K562 (cell line): ENCODE data around the gene ACTN4. TPM values are rescaled to one million over a fixed set of nuclear protein-coding genes. Genes with fewer than 3 reads are reported as not detected.

Experiments used
- ATAC-seq: fragments of 200-7000 bp; cut with Tn5 transposase; 3 replicates; pipeline ENCODE4 v1.9.1; 2020; ENCODE audit warnings: moderate library complexity
- BruUV-seq: library from RNA; stranded (reverse); fragments of 400-500 nt; replicated peaks from 2 replicates; lab custom pipeline; 2021; lab: Mats Ljungman, UMichigan
- CTCF ChIA-PET: fragments of 300-600 bp; formaldehyde crosslinking; extraction: SDS; loops from one replicate; lab custom pipeline; 2021; ENCODE audit warnings: low intra/inter-chr PET ratio; lab: Yijun Ruan, JAX
- POLR2A ChIA-PET: fragments of 300-600, 350-650 bp; sonication (Branson Sonifier 250); formaldehyde crosslinking; extraction: SDS; loops from one replicate; lab custom pipeline; 2021; ENCODE audit warnings: antibody characterized with exemption, inconsistent platforms; lab: Yijun Ruan, JAX
- DNase-seq, 4 experiments: peaks; one replicate each; pipeline versions ENCODE4 v3.0.0 to v3.0.0-alpha.2; 2011 to 2018; ENCODE audit warnings: low spot score in 3 of 4, mixed read lengths in 3 of 4; ENCODE audit errors: extremely low read depth in 1 of 4
- FAIRE-seq: peaks from 2 replicates; lab custom pipeline; 2011; peaks lifted over from hg19 to GRCh38; lab: Jason Lieb, UNC
- H2AFZ ChIP-seq: 2 replicates; pipeline ENCODE4 v1.6.0; 2011; ENCODE audit warnings: low read depth, low read length, control low read depth, inconsistent platforms
- H3K27ac ChIP-seq: fragments of 200-600 bp; 3 replicates; pipeline ENCODE4 v1.8.0; 2011; ENCODE audit warnings: low read depth, mild to moderate bottlenecking, control low read depth, inconsistent platforms, low read length, moderate library complexity, mixed read lengths; ENCODE audit errors: extremely low read depth
- H3K27me3 ChIP-seq, 2 experiments: fragments of 300-600 bp in 1 of 2; 2 replicates in 1 of 2; 3 replicates in 1 of 2; pipeline versions ENCODE4 v1.6.0 to v1.8.0; 2011; ENCODE audit warnings: inconsistent platforms in 2 of 2, low read length in 2 of 2, mild to moderate bottlenecking in 1 of 2, mixed read lengths in 1 of 2, moderate library complexity in 1 of 2; ENCODE audit not compliant: control insufficient read depth in 2 of 2, insufficient read depth in 2 of 2
- H3K36me3 ChIP-seq: fragments of 300-600 bp; 3 replicates; pipeline ENCODE4 v1.8.0; 2011; ENCODE audit warnings: mild to moderate bottlenecking, low read length, inconsistent platforms; ENCODE audit not compliant: control insufficient read depth, insufficient read depth
- H3K4me1 ChIP-seq, 2 experiments: fragments of 200-600 bp in 1 of 2; replicated peaks in 1 of 2; 2 replicates in 1 of 2; 3 replicates in 1 of 2; pipeline versions ENCODE4 v1.5.1 to v1.8.0; 2011; ENCODE audit warnings: inconsistent platforms in 2 of 2, low read length in 2 of 2, mild to moderate bottlenecking in 1 of 2, mixed read lengths in 1 of 2, moderate library complexity in 1 of 2; ENCODE audit not compliant: control insufficient read depth in 2 of 2, insufficient read depth in 2 of 2
- H3K4me2 ChIP-seq: 2 replicates; pipeline ENCODE4 v1.6.1; 2011; ENCODE audit warnings: low read length, control low read depth, inconsistent platforms, mixed read lengths; ENCODE audit not compliant: insufficient read depth
- H3K4me3 ChIP-seq: fragments of 200-600 bp; sonication (generic), shearing (Covaris generic); 2 replicates; pipeline ENCODE4 v1.5.1; 2016; ENCODE audit warnings: control low read depth, inconsistent platforms
- H3K79me2 ChIP-seq: fragments of 200-600 bp; 3 replicates; pipeline ENCODE4 v1.8.0; 2011; ENCODE audit warnings: low read length, inconsistent platforms; ENCODE audit not compliant: control insufficient read depth, insufficient read depth
- H3K9ac ChIP-seq, 2 experiments: 2 replicates each; pipeline versions ENCODE4 v1.6.0 to v1.6.1; 2011; ENCODE audit warnings: low read depth in 2 of 2, low read length in 2 of 2, control low read depth in 1 of 2, inconsistent platforms in 1 of 2, mild to moderate bottlenecking in 1 of 2, mixed read lengths in 1 of 2; ENCODE audit not compliant: insufficient read depth in 1 of 2
- H3K9me1 ChIP-seq: one replicate; pipeline ENCODE4 v1.6.0; 2011; ENCODE audit warnings: inconsistent platforms, mild to moderate bottlenecking, low read length, moderate library complexity; ENCODE audit not compliant: control insufficient read depth, insufficient read depth
- H3K9me3 ChIP-seq: replicated peaks from 2 replicates; pipeline ENCODE4 v1.5.1; 2011; ENCODE audit warnings: low read depth, low read length, inconsistent platforms; ENCODE audit not compliant: control insufficient read depth, insufficient read depth
- H4K20me1 ChIP-seq: replicated peaks from 2 replicates; pipeline ENCODE4 v1.6.1; 2011; ENCODE audit warnings: low read length, inconsistent platforms, mixed read lengths; ENCODE audit not compliant: control insufficient read depth, insufficient read depth
- DACH1 ChIP-seq: fragments of 450-650 bp; IDR thresholded peaks from 2 replicates; pipeline ENCODE4 v1.6.1; 2018; ENCODE audit not compliant: partially characterized antibody
- DMBX1 ChIP-seq: fragments of 250-450 bp; sonication (Bioruptor Pico); IDR thresholded peaks from 2 replicates; pipeline ENCODE4 v1.8.0; 2022; ENCODE audit warnings: inconsistent platforms, mild to moderate bottlenecking, moderate library complexity, borderline replicate concordance
- ETV6 ChIP-seq, 3 experiments: fragments of 150-350 bp in 1 of 3; sonication (generic) in 1 of 3; formaldehyde crosslinking in 1 of 3; IDR thresholded peaks; 2 replicates each; pipeline versions ENCODE4 v1.6.1 to v1.8.0; 2014 to 2022; ENCODE audit warnings: borderline replicate concordance in 2 of 3, low read depth in 2 of 3, antibody characterized with exemption in 1 of 3, low read length in 1 of 3, mild to moderate bottlenecking in 1 of 3, missing genetic modification reagents in 1 of 3
- FOXJ3 ChIP-seq: sonication (generic); formaldehyde crosslinking; IDR thresholded peaks from 2 replicates; pipeline ENCODE4 v1.4.0; 2020; ENCODE audit warnings: mild to moderate bottlenecking, missing genetic modification reagents
- GABPA ChIP-seq: fragments of 200-800 bp; sonication (Bioruptor generic); conservative IDR thresholded peaks from 2 replicates; pipeline ENCODE4 v1.6.1; 2016; ENCODE audit warnings: low read depth, missing genetic modification characterization, missing compliant biosample characterization
- GATAD2A ChIP-seq: fragments of 450-650 bp; IDR thresholded peaks from 2 replicates; pipeline ENCODE4 v1.6.1; 2017
- KLF13 ChIP-seq: fragments of 450-650 bp; IDR thresholded peaks from 2 replicates; pipeline ENCODE4 v1.6.1; 2016; ENCODE audit warnings: missing genetic modification characterization, low read depth, mild to moderate bottlenecking, missing compliant biosample characterization, moderate library complexity, borderline replicate concordance
- NEUROD1 ChIP-seq: fragments of 150-350 bp; IDR thresholded peaks from 2 replicates; pipeline ENCODE4 v1.6.1; 2014; ENCODE audit warnings: borderline replicate concordance, low read length, low read depth; ENCODE audit not compliant: partially characterized antibody
- PHTF2 ChIP-seq: fragments of 250-450 bp; sonication (Bioruptor Pico); IDR thresholded peaks from 2 replicates; pipeline ENCODE4 v1.5.0; 2021; ENCODE audit warnings: mild to moderate bottlenecking
- SMARCC2 ChIP-seq: fragments of 450-650 bp; IDR thresholded peaks from 2 replicates; pipeline ENCODE4 v1.6.1; 2017; ENCODE audit warnings: antibody characterized with exemption, moderate library complexity, mild to moderate bottlenecking, low read depth
- SNIP1 ChIP-seq: fragments of 450-650 bp; IDR thresholded peaks from 2 replicates; pipeline ENCODE4 v1.7.1; 2017; ENCODE audit warnings: low read depth, mild to moderate bottlenecking
- TAF9B ChIP-seq: fragments of 450-650 bp; IDR thresholded peaks from 2 replicates; pipeline ENCODE4 v1.6.1; 2018; ENCODE audit warnings: mild to moderate bottlenecking; ENCODE audit not compliant: partially characterized antibody
- TGIF2 ChIP-seq: sonication (generic); formaldehyde crosslinking; IDR thresholded peaks from 2 replicates; pipeline ENCODE4 v1.8.1; 2022; ENCODE audit warnings: mild to moderate bottlenecking, missing genetic modification reagents, moderate library complexity
- ZBTB17 ChIP-seq: fragments of 450-650 bp; formaldehyde crosslinking; IDR thresholded peaks from 2 replicates; pipeline ENCODE4 v1.4.0; 2020; ENCODE audit warnings: mild to moderate bottlenecking
- ZC3H4 ChIP-seq: sonication (generic); formaldehyde crosslinking; IDR thresholded peaks from 2 replicates; pipeline ENCODE4 v1.9.0; 2021; ENCODE audit warnings: missing genetic modification reagents, borderline replicate concordance
- ZKSCAN8 ChIP-seq: fragments of 200-800 bp; sonication (Bioruptor generic); IDR thresholded peaks from 2 replicates; pipeline ENCODE4 v1.6.1; 2016; ENCODE audit warnings: missing genetic modification characterization, missing compliant biosample characterization
- ZNF133 ChIP-seq: fragments of 250-450 bp; sonication (Bioruptor Pico); IDR thresholded peaks from 2 replicates; pipeline ENCODE4 v1.4.0; 2020; ENCODE audit warnings: mild to moderate bottlenecking
- ZNF263 ChIP-seq: sonication (generic); formaldehyde crosslinking; IDR thresholded peaks from 2 replicates; pipeline ENCODE4 v1.8.0; 2022; ENCODE audit warnings: mild to moderate bottlenecking, missing genetic modification reagents, borderline replicate concordance
- ZNF77 ChIP-seq: fragments of 250-450 bp; sonication (Bioruptor Pico); IDR thresholded peaks from 2 replicates; pipeline ENCODE4 v1.5.0; 2020
- WGBS: fragments of 100-300 bp; shearing (Covaris generic); methylation state at CpG from one replicate; pipeline ENCODE4 v1.1.6; 2016; ENCODE audit warnings: low coverage, mixed read lengths; ENCODE audit not compliant: insufficient coverage; ENCODE audit errors: missing lambda C conversion rate; 5-methylcytosine and 5-hydroxymethylcytosine counted together
- in situ Hi-C: fragments of 300-500 bp; cut with MboI; formaldehyde crosslinking; loops from 4 replicates; pipeline ENCODE4 v1.15.0; 2018; ENCODE audit warnings: inconsistent platforms, mixed read lengths
- intact Hi-C: fragments of 100-400 bp; cut with micrococcal nuclease; formaldehyde crosslinking; loops from 2 replicates; pipeline ENCODE4 v1.14.2; 2022
- polyA plus RNA-seq, 8 experiments: library from polyadenylated mRNA; depleted of rRNA in 4 of 8; stranded (reverse) in 5 of 8; unstranded in 3 of 8; fragments of >200 nt; fragmentation: Nextera tagmentation in 2 of 8; fragmentation: Illumina TruSeq in 1 of 8; extraction: Ambion mirVana in 2 of 8; extraction: Trizol in 1 of 8; gene quantifications; 2 replicates each; pipeline versions ENCODE4 v1.2.1 to v1.2.3, GENCODE V29; 2011 to 2014; ENCODE audit warnings: inconsistent platforms in 1 of 8, missing spikeins in 1 of 8
- total RNA-seq, 7 experiments: library from RNA; depleted of rRNA in 6 of 7; stranded (reverse); fragments of >200 nt in 6 of 7; fragmentation: Illumina TruSeq in 2 of 7; extraction: Trizol in 2 of 7; gene quantifications; 2 replicates each; pipeline versions ENCODE4 v1.2.1 to v1.2.3, GENCODE V29; 2011 to 2021; ENCODE audit warnings: low replicate concordance in 1 of 7
- TF ChIP-seq, protein P1 (sequence below), 3 experiments: IDR thresholded peaks in 2 of 3; conservative IDR thresholded peaks in 1 of 3; 2 replicates each; pipeline ENCODE4 v1.5.1; 2011 to 2012; ENCODE audit warnings: low read length in 3 of 3, mild to moderate bottlenecking in 3 of 3, control low read depth in 2 of 3, improper control_type of control experiment in 1 of 3, inconsistent platforms in 1 of 3, low read depth in 1 of 3, mixed read lengths in 1 of 3, moderate library complexity in 1 of 3; ENCODE audit not compliant: insufficient read depth in 2 of 3

ACTN4 gene
- total and polyA plus RNA-seq, 9 of the 15 experiments (the other 6 are each of a cell fraction or from before 2014, with no cell fraction given) = 3.1 to 385 (median 125) TPM

DNA sequence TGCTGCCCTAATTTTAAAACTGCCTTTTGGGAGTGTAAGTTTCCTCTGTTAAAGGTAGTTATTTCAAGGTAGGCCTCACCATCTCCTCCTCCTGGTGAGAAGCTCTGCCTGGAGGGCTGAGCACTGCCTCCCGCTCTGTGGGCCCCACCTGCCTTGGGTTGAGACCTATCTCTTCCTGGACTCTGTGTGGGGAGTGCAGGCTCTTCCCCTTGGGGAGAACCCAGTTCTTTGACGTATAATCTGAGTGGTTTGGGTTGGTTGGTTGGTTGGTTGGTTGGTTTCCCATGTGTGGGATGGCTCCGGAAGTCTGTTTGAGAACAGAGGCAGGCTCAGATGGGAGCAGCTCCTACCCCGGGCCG, 39.1 kb downstream of the ACTN4 start (continued):
- TF ChIP-seq ETV6 (IDR thresholded peaks at IDR 0.05; ENCODE audit: borderline replicate concordance in 1 of 2, low read depth in 2 of 2, low read length in 1 of 2) (0 out of 4 replicates have a peak, but pooled peaks of 1 of the 2 experiments have one; percentile 4), ETV6 (CRISPR knock-in tag; IDR thresholded peaks at IDR 0.05; ENCODE audit: borderline replicate concordance) (no peak), ZNF133 (CRISPR knock-in tag) (no peak), GABPA (tag) (no peak), NEUROD1 (no peak), TAF9B (no peak), ZKSCAN8 (no peak)

DNA sequence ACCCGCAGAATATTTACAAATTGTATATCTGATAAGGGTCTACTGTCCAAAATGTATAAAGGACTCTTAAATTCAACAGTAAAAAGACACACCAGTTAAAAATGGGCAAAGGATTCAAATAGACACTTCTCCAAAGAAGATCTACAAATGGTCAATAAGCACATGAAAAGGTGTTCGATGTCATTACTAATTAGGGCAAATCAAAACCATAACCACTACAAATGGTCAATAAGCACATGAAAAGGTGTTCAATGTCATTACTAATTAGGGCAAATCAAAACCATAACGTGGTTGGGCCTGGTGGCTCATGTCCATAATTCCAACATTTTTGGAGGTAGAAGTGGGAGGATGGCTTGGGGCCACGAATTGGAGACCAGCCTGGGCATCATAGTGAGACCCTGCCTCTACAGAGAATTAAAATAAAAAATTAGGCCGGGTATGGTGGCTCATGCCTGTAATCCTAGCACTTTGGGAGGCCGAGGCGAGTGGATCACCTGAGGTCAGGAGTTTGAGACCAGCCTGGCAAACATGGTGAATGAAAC, 40.5 kb downstream of the ACTN4 start:
- Histone ChIP-seq H3K27me3 (no peaks in the 10 kb centered on the region), H4K20me1 (peaks cover 21% of the 10 kb centered on the region), H3K9me3 (peaks cover under 1% of the 10 kb centered on the region; the same call in 1 of the 2 replicates), H3K4me2 (no peak overlapping the region; the same call in 1 of the 2 replicates), H3K27ac (peak overlapping the region; percentile 21; the same call in 2 of the 3 replicates), H3K36me3 (peaks cover 58% of the 10 kb centered on the region), H3K79me2 (peaks cover 98% of the 10 kb centered on the region), H3K4me1 (peaks cover 68 to 69% of the 10 kb centered on the region in 2 experiments), H3K9me1 (no peaks in the 10 kb centered on the region), H3K9ac (no peak overlapping the region), H2AFZ (no peak overlapping the region), H3K4me3 (no peak overlapping the region)
- in situ Hi-C loops (no loop called here), intact Hi-C loops (loop anchor here (5.0 kb wide), 1 partner anchor 36 kb away; no protein-coding TSS in a partner anchor)
- ChIA-PET CTCF (no interaction called here), POLR2A (no interaction called here)
- no TSS peak for BruUV-seq
- TF ChIP-seq ZNF263 (CRISPR knock-in tag) = no peak
- no peak for TF ChIP-seq FOXJ3 (CRISPR knock-in tag)
- TF ChIP-seq, protein P1, sequence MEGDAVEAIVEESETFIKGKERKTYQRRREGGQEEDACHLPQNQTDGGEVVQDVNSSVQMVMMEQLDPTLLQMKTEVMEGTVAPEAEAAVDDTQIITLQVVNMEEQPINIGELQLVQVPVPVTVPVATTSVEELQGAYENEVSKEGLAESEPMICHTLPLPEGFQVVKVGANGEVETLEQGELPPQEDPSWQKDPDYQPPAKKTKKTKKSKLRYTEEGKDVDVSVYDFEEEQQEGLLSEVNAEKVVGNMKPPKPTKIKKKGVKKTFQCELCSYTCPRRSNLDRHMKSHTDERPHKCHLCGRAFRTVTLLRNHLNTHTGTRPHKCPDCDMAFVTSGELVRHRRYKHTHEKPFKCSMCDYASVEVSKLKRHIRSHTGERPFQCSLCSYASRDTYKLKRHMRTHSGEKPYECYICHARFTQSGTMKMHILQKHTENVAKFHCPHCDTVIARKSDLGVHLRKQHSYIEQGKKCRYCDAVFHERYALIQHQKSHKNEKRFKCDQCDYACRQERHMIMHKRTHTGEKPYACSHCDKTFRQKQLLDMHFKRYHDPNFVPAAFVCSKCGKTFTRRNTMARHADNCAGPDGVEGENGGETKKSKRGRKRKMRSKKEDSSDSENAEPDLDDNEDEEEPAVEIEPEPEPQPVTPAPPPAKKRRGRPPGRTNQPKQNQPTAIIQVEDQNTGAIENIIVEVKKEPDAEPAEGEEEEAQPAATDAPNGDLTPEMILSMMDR (IDR thresholded peaks at IDR 0.05 in 2 of 3, conservative IDR thresholded peaks at IDR 0.05 in 1 of 3; ENCODE audit: insufficient read depth in 2 of 3, low read depth in 1 of 3, low read length in 3 of 3) = no peak
- TF ChIP-seq TGIF2 = no peak
- no peak for TF ChIP-seq DMBX1 (CRISPR knock-in tag)
- no peak for TF ChIP-seq PHTF2
- TF ChIP-seq ZNF77 = no peak
- no peak for TF ChIP-seq ZC3H4
- no peak for TF ChIP-seq SNIP1
- no peak for TF ChIP-seq KLF13 (tag)
- no peak for TF ChIP-seq DACH1
- TF ChIP-seq SMARCC2 = no peak
- no peak for TF ChIP-seq ZBTB17 (CRISPR knock-in tag)
- no peak for TF ChIP-seq GATAD2A
- no peak for DNase-seq
- 72% methylated on average over 7 of the region's 7 CpGs for WGBS
- FAIRE-seq = no peak
- no peak for ATAC-seq
